Measurements from ENCODE around the gene DGCR6L.
"Not testable (repeated sequence)": the region's sequence is repeated elsewhere in the genome, so short reads cannot be mapped to it uniquely, and the experiment has no call there.

DGCR6L gene

GRCh38 chr22:20291249-20291586 is 28.6 kb downstream of the DGCR6L start:
- no peak for DNase-seq

GRCh38 chr22:20290578-20291248 is 29.1 kb downstream of the DGCR6L start:
- DNase-seq = no peak

- no peak for DNase-seq
These were observed 29.8 kb downstream of the DGCR6L start for GRCh38 chr22:20290045-20290392.

- DNase-seq = not testable (repeated sequence)
These were observed 30.4 kb downstream of the DGCR6L start for GRCh38 chr22:20289182-20290044.

GRCh38 chr22:20286784-20287423 is 33.0 kb downstream of the DGCR6L start:
- not testable (repeated sequence) for DNase-seq

- not testable (repeated sequence) for DNase-seq
These were observed 33.6 kb downstream of the DGCR6L start for GRCh38 chr22:20286312-20286660.

GRCh38 chr22:20285473-20286311 is 34.2 kb downstream of the DGCR6L start:
- DNase-seq = peak; percentile 87

- DNase-seq = no peak
These were observed 35.3 kb downstream of the DGCR6L start for GRCh38 chr22:20284471-20285086.

- DNase-seq = no peak
These were observed 36.2 kb downstream of the DGCR6L start for GRCh38 chr22:20283674-20284066.

- DNase-seq = no peak
These were observed 36.8 kb downstream of the DGCR6L start for GRCh38 chr22:20282901-20283673.

- DNase-seq = no peak
These were observed 38.0 kb downstream of the DGCR6L start for GRCh38 chr22:20281891-20282290.

GRCh38 chr22:20281473-20281872 is 38.4 kb downstream of the DGCR6L start:
- not testable (repeated sequence) for DNase-seq

- DNase-seq = no peak
These were observed 39.0 kb downstream of the DGCR6L start for GRCh38 chr22:20280866-20281265.

- DNase-seq = not testable (repeated sequence)
These were observed 39.7 kb downstream of the DGCR6L start for GRCh38 chr22:20280163-20280562.

- DNase-seq = no peak
These were observed 40.2 kb downstream of the DGCR6L start for GRCh38 chr22:20279662-20280134.

GRCh38 chr22:20278726-20279490 is 41.0 kb downstream of the DGCR6L start:
- not testable (repeated sequence) for DNase-seq

- DNase-seq = not testable (repeated sequence)
These were observed 41.8 kb downstream of the DGCR6L start for GRCh38 chr22:20277936-20278635.

GRCh38 chr22:20276468-20276867 is 43.4 kb downstream of the DGCR6L start:
- DNase-seq = no peak

- DNase-seq = no peak
These were observed 44.0 kb downstream of the DGCR6L start for GRCh38 chr22:20275836-20276235.

GRCh38 chr22:20275325-20275724 is 44.5 kb downstream of the DGCR6L start:
- DNase-seq = not testable (repeated sequence)

All from CD4-positive, alpha-beta T cell treated with Interleukin-17A for 4 hours (primary cell).